Smooth muscle cell (in vitro differentiated cells): ENCODE measurements around the gene OR6S1. TPM values are rescaled to one million over a fixed set of nuclear protein-coding genes. Genes with fewer than 3 reads are reported as not detected.
A peak's percentile ranks its signal among the peaks of the same experiment; 100 is the strongest.

ENCODE experiments used
- DNase-seq: peaks from one replicate; lab custom pipeline; 2025; ENCODE audit not compliant: unreplicated experiment; lab: John Stamatoyannopoulos, UW
- H2AFZ ChIP-seq: fragments of 200-600 bp; sonication (generic); 2 replicates; pipeline ENCODE4 v1.6.0; 2016; ENCODE audit warnings: antibody characterized with exemption, low read depth, mild to moderate bottlenecking
- H3F3A ChIP-seq: fragments of 200-600 bp; sonication (generic); 2 replicates; pipeline ENCODE4 v1.6.0; 2017; ENCODE audit warnings: antibody characterized with exemption, low read depth
- H3K27ac ChIP-seq: fragments of 200-600 bp; sonication (generic); 2 replicates; pipeline ENCODE4 v1.5.1; 2016; ENCODE audit warnings: low read depth, mild to moderate bottlenecking
- H3K27me3 ChIP-seq: fragments of 200-600 bp; sonication (generic); 2 replicates; pipeline ENCODE4 v1.6.1; 2016; ENCODE audit warnings: low read depth, mild to moderate bottlenecking
- H3K36me3 ChIP-seq: fragments of 200-600 bp; sonication (generic); 2 replicates; pipeline ENCODE4 v1.5.1; 2016; ENCODE audit warnings: low read depth
- H3K4me1 ChIP-seq: fragments of 200-600 bp; sonication (generic); 2 replicates; pipeline ENCODE4 v1.5.1; 2016; ENCODE audit warnings: low read depth
- H3K4me2 ChIP-seq: fragments of 200-600 bp; sonication (generic); 2 replicates; pipeline ENCODE4 v1.6.0; 2016; ENCODE audit warnings: mild to moderate bottlenecking
- H3K4me3 ChIP-seq: fragments of 200-600 bp; sonication (generic); 2 replicates; pipeline ENCODE4 v1.5.1; 2016; ENCODE audit warnings: mild to moderate bottlenecking
- H3K79me2 ChIP-seq: fragments of 200-600 bp; sonication (generic); 2 replicates; pipeline ENCODE4 v1.6.0; 2016; ENCODE audit warnings: low read depth, mild to moderate bottlenecking
- H3K9ac ChIP-seq: fragments of 200-600 bp; sonication (generic); 2 replicates; pipeline ENCODE4 v1.6.0; 2016; ENCODE audit warnings: low read depth
- H3K9me3 ChIP-seq: fragments of 200-600 bp; sonication (generic); replicated peaks from 2 replicates; pipeline ENCODE4 v1.5.1; 2016; ENCODE audit warnings: low read depth
- H4K20me1 ChIP-seq: fragments of 200-600 bp; sonication (generic); 2 replicates; pipeline ENCODE4 v1.6.0; 2016; ENCODE audit warnings: low read depth
- WGBS: methylation state at CpG from one replicate; pipeline ENCODE4 v1.1.7; 2016; ENCODE audit warnings: low lambda C conversion rate; 5-methylcytosine and 5-hydroxymethylcytosine counted together
- polyA plus RNA-seq: library from polyadenylated mRNA; unstranded; fragments of >200 nt; fragmentation: Nextera tagmentation; extraction: Ambion mirVana; gene quantifications from 2 replicates; pipeline ENCODE4 v1.2.1, GENCODE V29; 2016
- total RNA-seq: library from RNA; depleted of rRNA; stranded (reverse); fragments of >200 nt; gene quantifications from 2 replicates; pipeline ENCODE4 v1.2.3, GENCODE V29; 2014
- TF ChIP-seq, protein P1 (sequence below): fragments of 200-600 bp; sonication (generic); IDR thresholded peaks from 2 replicates; pipeline ENCODE4 v1.5.1; 2017; ENCODE audit warnings: borderline replicate concordance, mild to moderate bottlenecking, antibody characterized with exemption; ENCODE audit not compliant: insufficient read depth, poor library complexity, severe bottlenecking

OR6S1 gene
- total and polyA plus RNA-seq, 2 experiments from 2014 or later, result not detected

DNA sequence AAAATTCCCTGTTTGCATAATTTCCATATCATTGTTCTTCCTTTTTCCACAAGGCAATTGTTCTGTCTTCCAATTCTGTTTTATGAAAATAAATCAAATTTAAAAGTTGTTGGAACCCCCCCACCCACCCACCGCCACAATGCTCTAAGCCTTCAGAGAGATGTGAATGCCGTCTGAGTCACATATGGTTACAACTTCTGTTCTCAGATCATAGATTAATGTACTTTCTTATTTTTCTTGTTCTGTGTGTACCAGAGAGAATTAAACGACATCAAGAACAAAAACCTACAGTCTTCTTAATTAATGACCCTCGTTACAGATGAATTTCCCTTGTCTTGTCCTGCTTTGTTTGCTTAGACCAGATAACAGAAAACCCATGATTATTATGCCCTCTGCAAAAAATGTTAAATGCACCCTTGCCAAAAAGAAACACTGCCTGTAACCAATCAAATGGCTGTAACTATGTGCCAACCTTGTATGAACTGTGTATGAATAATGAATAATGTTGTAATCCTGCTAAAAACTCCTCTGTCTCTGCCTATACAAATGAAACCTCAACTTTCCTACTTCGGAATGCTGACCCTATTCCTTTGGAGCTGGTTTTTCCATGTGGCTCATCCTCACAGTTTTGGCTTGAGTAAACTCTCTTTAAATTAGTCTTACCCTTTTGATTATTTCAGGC lies 14.0 kb downstream of the OR6S1 start:
- Histone ChIP-seq H3K27me3 (peaks cover 18% of the 10 kb centered on the region), H3K79me2 (no peaks in the 10 kb centered on the region), H3K4me2 (peak overlapping the region; percentile 85), H4K20me1 (no peaks in the 10 kb centered on the region), H2AFZ (no peak overlapping the region), H3K36me3 (no peaks in the 10 kb centered on the region), H3K27ac (no peak overlapping the region), H3F3A (peaks cover 9% of the 10 kb centered on the region), H3K9ac (no peak overlapping the region), H3K4me3 (no peak overlapping the region), H3K9me3 (no peaks in the 10 kb centered on the region), H3K4me1 (peaks cover 23% of the 10 kb centered on the region)
- no peak for DNase-seq
- WGBS, result 57% methylated on average over 5 of the region's 5 CpGs
- TF ChIP-seq, protein P1, sequence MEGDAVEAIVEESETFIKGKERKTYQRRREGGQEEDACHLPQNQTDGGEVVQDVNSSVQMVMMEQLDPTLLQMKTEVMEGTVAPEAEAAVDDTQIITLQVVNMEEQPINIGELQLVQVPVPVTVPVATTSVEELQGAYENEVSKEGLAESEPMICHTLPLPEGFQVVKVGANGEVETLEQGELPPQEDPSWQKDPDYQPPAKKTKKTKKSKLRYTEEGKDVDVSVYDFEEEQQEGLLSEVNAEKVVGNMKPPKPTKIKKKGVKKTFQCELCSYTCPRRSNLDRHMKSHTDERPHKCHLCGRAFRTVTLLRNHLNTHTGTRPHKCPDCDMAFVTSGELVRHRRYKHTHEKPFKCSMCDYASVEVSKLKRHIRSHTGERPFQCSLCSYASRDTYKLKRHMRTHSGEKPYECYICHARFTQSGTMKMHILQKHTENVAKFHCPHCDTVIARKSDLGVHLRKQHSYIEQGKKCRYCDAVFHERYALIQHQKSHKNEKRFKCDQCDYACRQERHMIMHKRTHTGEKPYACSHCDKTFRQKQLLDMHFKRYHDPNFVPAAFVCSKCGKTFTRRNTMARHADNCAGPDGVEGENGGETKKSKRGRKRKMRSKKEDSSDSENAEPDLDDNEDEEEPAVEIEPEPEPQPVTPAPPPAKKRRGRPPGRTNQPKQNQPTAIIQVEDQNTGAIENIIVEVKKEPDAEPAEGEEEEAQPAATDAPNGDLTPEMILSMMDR, result no peak

DNA sequence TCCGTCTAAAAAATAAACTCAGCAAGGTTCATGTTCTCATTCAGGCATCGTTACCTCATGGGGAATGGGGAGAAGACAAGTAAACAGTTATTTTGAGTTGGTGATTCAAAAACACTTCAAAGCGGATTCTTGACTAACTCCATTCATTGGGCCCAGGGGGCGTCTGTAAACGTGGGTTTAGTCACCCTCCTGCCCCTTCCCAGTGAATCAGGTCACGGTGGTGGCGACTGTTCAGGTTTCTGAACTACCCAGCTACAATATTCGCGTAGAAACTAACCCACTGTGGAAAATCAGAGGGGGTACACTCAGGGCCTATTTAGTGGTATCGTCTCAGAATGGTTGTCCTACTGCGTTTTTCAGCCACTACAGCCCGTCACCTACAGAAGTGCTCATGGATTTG lies 15.2 kb downstream of the OR6S1 start:
- Histone ChIP-seq H3K9ac (no peak overlapping the region), H3K79me2 (no peaks in the 10 kb centered on the region), H3K4me2 (peak overlapping the region; percentile 85), H3K36me3 (no peaks in the 10 kb centered on the region), H3K4me3 (peak overlapping the region; percentile 68), H3K27me3 (peaks cover 18% of the 10 kb centered on the region), H2AFZ (no peak overlapping the region), H3K9me3 (no peaks in the 10 kb centered on the region), H3K4me1 (peaks cover 15% of the 10 kb centered on the region), H4K20me1 (no peaks in the 10 kb centered on the region), H3F3A (peaks cover 5% of the 10 kb centered on the region), H3K27ac (no peak overlapping the region)
- TF ChIP-seq, protein P1, result no peak
- WGBS, result 14% methylated on average over 12 of the region's 12 CpGs
- no peak for DNase-seq

DNA sequence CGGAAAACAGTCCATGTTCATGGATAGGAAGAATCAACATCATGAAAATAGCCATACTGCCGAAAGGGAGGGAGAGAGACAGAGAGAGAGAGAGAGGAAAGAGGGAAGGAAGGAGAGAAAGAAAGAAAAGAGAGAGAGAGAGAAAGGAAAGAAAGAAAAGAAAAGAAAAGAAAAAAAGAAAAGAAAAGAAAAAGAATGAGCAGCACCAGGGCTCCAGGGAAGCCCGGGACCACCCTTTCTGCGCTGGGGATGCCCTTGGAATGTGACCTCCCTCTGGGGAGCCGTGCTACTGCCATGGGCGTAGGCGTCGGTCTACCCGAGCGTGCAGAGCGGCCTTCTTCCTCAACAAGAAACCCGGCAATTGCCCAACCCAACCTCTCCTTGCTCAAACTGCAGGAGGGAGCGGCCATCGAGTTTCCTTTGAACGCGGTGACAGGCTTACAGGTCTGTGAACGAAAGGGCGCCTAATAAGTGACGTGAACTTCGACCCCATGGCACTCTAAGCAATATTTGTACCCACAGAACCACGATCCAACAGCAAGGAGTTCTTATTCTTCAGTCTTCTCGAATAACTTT lies 16.9 kb downstream of the OR6S1 start:
- no peak for DNase-seq
- Histone ChIP-seq H4K20me1 (no peaks in the 10 kb centered on the region), H3K9me3 (no peaks in the 10 kb centered on the region), H3K4me3 (peak overlapping the region; percentile 68), H3F3A (peaks cover 5% of the 10 kb centered on the region), H3K27ac (no peak overlapping the region), H3K79me2 (no peaks in the 10 kb centered on the region), H2AFZ (peak overlapping the region; percentile 92), H3K9ac (no peak overlapping the region), H3K4me2 (peak overlapping the region; percentile 85), H3K27me3 (peaks cover 15% of the 10 kb centered on the region), H3K36me3 (no peaks in the 10 kb centered on the region), H3K4me1 (peaks cover 13% of the 10 kb centered on the region)
- 3% methylated on average over 19 of the region's 22 CpGs for WGBS
- TF ChIP-seq, protein P1, result no peak
